Lower leg skin (tissue), 4 donors: Measurements from ENCODE around the gene SPTLC2. TPM values are rescaled to one million over a fixed set of nuclear protein-coding genes. Genes with fewer than 3 reads are reported as not detected.
"Not testable (repeated sequence)": the region's sequence is repeated elsewhere in the genome, so short reads cannot be mapped to it uniquely, and the experiment has no call there.

Experiments used
- DNase-seq, 2 donors: peaks; one replicate each; pipeline ENCODE4 v3.0.0-alpha.2; 2019; ENCODE audit warnings: low spot score in 2 of 2
- H3K4me3 ChIP-seq: fragments of 200-600 bp; sonication (generic); 2 replicates; pipeline ENCODE4 v1.5.1; 2017; ENCODE audit warnings: mild to moderate bottlenecking, low read depth; ENCODE audit not compliant: poor library complexity, severe bottlenecking
- CTCF ChIP-seq, 3 donors: fragments of 450-650 bp; IDR thresholded peaks; one replicate each; pipeline ENCODE4 v1.5.1; 2016; ENCODE audit warnings: antibody characterized with exemption in 3 of 3, mild to moderate bottlenecking in 3 of 3, moderate library complexity in 2 of 3
- POLR2A ChIP-seq, 2 donors: fragments of 450-650 bp; IDR thresholded peaks; one replicate each; pipeline ENCODE4 v1.6.1; 2016 to 2017; ENCODE audit warnings: antibody characterized with exemption in 2 of 2, mild to moderate bottlenecking in 1 of 2, moderate library complexity in 1 of 2
- WGBS, 2 donors: methylation state at CpG; one replicate each; pipeline ENCODE4 v1.1.5; 2018; 5-methylcytosine and 5-hydroxymethylcytosine counted together
- intact Hi-C: fragments of 100-400 bp; cut with DNase I; formaldehyde crosslinking; loops from one replicate; pipeline ENCODE4 v1.15.0; 2023; ENCODE audit warnings: low total_unique reads
- total RNA-seq, 4 donors: library from RNA; depleted of rRNA; stranded (reverse); fragments of >200 nt; gene quantifications; one replicate each; pipeline ENCODE4 v1.1.0, GENCODE V29; 2016

The SPTLC2 gene
- total RNA-seq, 4 donors from 2014 or later, result 18.4 to 31.8 (median 22.1) TPM

GRCh38 chr14:77645520-77646230, 29.2 kb upstream of the SPTLC2 start:
- no peak for TF ChIP-seq CTCF (IDR thresholded peaks at IDR 0.05)
- no peak for TF ChIP-seq POLR2A (IDR thresholded peaks at IDR 0.05)
- no peak for DNase-seq
- 66 to 85% methylated on average over 15 of the region's 15 CpGs for WGBS, 2 donors
- H3K4me3 ChIP-seq, result no peak overlapping the region
- intact Hi-C loops, result no loop called here

- 59 to 67% methylated on average over 7 of the region's 7 CpGs for WGBS, 2 donors
- no peak for DNase-seq
- H3K4me3 ChIP-seq, result no peak overlapping the region
- TF ChIP-seq CTCF (IDR thresholded peaks at IDR 0.05) (no peak), POLR2A (IDR thresholded peaks at IDR 0.05) (no peak)
- intact Hi-C loops, result no loop called here
Measured at GRCh38 chr14:77642407-77642806, 26.0 kb upstream of the SPTLC2 start.

GRCh38 chr14:77641534-77642341, 25.3 kb upstream of the SPTLC2 start:
- 11 to 28% methylated on average over 43 to 47 of the region's 47 CpGs for WGBS, 2 donors
- DNase-seq, result peak; percentile 66 to 93
- TF ChIP-seq CTCF (IDR thresholded peaks at IDR 0.05) (no peak), POLR2A (IDR thresholded peaks at IDR 0.05) (no peak)
- intact Hi-C loops, result no loop called here
- no peak overlapping the region for H3K4me3 ChIP-seq

GRCh38 chr14:77640756-77641533, 24.5 kb upstream of the SPTLC2 start:
- no peak overlapping the region for H3K4me3 ChIP-seq
- DNase-seq, result no peak
- no peak for TF ChIP-seq POLR2A (IDR thresholded peaks at IDR 0.05)
- no peak for TF ChIP-seq CTCF (IDR thresholded peaks at IDR 0.05)
- intact Hi-C loops, result no loop called here
- 69 to 76% methylated on average over 16 of the region's 16 CpGs for WGBS, 2 donors

GRCh38 chr14:77638771-77639171, 22.3 kb upstream of the SPTLC2 start:
- intact Hi-C loops, result no loop called here
- 49 to 52% methylated on average over 2 of the region's 2 CpGs for WGBS, 2 donors
- no peak for DNase-seq
- no peak overlapping the region for H3K4me3 ChIP-seq
- no peak for TF ChIP-seq CTCF (IDR thresholded peaks at IDR 0.05)
- no peak for TF ChIP-seq POLR2A (IDR thresholded peaks at IDR 0.05)

- WGBS, 2 donors, result 82 to 85% methylated on average over 4 of the region's 4 CpGs
Measured at GRCh38 chr14:77635869-77636268, 19.4 kb upstream of the SPTLC2 start.

GRCh38 chr14:77635466-77635865, 19.0 kb upstream of the SPTLC2 start:
- intact Hi-C loops, DNase-seq: not testable (repeated sequence)
- WGBS, 2 donors, result 70 to 80% methylated on average over 8 of the region's 8 CpGs

More at GRCh38 chr14:77635869-77636268, 19.4 kb upstream of the SPTLC2 start:
- intact Hi-C loops, DNase-seq, H3K4me3 ChIP-seq: not testable (repeated sequence)

More at GRCh38 chr14:77635466-77635865, 19.0 kb upstream of the SPTLC2 start:
- not testable (repeated sequence) for H3K4me3 ChIP-seq
